ENCODE measurements around the gene MVB12B.

Gene MVB12B

GRCh38 chr9:126363847-126364671, 37.4 kb downstream of the MVB12B start:
- no peak for DNase-seq

DNA sequence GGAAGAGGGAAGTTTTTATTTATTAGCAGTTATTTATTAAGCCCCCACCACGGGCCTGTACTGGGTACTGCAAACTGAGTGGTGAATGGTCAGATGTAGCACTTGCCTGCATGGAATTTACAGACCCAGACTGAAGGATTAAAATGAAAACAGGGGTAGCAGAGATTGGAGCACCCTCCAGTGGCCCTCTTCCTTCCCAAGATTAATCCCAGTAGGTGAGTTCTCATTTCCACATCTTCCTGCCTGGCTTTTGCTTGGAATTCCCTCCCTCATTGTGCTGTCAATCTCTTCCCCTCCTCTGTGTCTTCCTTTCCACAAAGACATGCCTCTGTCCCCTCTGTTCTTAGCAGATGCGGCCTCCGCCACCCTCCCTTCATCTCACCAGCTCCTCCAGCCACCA, 39.2 kb downstream of the MVB12B start:
- DNase-seq, result no peak

DNA sequence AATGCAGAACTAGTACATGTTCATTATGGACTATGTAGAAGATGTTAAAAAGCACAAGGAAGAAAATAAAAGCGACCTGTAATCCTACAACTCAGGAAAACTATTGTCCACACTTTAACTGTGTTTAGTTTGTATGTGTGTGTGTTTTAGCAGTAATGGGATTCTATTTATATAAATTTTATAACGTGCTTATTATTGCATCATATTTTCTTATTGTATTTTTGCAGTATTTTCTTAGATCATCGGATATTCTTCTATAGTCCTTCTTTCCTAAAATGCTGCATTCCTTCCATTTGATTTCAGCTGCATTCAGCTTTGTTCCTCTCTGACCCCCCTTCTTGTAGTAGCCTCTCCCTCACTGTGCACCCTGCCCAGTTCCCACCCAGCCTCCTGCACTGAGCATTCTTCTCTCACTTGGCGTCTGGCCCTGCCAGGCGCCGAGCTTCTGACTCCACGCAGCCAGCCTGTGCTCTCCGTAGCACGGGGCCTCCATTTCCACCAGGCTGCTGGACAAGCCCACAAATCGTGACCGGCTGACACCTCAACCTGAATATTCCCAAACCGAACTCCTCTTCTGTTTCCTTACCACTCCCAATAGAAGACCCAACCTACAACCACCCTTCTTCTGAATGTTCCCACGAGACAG, 39.9 kb downstream of the MVB12B start:
- DNase-seq, result no peak

- no peak for DNase-seq
Observed at GRCh38 chr9:126367139-126367538, 40.5 kb downstream of the MVB12B start.

- no peak for DNase-seq
Observed at GRCh38 chr9:126367616-126368015, 41.0 kb downstream of the MVB12B start.

GRCh38 chr9:126368020-126368419, 41.4 kb downstream of the MVB12B start:
- DNase-seq, result no peak

DNA sequence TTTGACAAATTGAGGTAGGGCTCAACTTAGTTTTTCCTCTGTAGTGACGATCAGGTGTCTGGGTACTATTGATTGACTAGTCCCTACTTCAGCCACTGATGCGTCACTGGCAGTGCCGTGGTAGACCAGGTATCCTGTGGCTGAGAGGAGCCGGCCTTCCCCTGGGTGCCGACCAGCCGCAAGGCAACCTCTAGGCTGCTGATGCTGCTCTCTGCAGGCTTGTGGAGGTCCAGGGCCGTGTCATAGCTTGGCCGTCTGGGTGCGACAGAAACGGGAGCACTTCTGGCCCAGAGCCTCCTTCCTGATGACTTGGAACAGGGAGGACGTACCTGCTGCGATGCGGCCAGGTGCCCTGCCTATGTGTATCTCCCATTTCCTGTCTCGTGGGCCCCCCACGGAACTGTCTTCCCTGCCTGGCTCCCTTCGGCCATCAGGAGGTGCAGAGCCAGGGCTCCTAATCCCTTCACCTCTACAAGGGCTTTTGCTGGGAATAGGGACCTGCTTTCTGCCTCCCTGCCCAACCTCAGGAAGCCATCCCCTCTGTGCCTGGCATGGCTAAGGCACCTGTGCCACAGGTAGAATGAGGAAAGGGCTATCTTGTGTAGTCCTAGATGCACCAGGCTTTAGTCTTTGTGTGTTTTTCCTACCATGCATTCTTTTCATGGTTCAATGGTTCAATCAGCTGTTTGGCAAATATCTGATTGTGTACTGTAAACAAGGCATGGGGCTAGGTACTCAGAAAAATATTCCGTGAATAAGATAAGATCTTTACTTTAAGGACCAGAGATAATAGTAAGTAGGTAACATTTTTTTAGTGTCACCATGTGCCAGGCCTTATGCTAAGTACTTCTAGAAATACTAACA, 44.6 kb downstream of the MVB12B start:
- DNase-seq, result no peak

- no peak for DNase-seq
Observed at GRCh38 chr9:126372716-126373115, 46.1 kb downstream of the MVB12B start.

DNA sequence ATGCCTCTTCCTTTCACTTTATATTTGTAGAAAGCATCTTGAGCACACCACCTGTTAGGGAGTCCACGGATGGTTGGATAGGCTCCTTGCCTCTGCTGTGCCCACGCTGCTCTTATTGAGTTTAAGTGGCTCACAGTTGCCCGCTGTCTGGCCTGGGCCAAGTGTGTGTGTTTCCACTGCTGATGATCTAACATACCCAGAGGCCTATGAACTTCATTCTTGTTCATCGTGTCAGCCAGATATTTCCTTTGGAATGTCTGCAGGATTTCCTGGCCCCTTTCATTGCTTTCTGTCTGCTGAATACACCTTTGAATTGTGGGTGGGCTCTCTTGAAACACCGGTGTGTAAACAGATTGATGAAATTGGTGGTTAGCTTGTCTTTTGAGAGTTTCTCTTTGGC, 46.6 kb downstream of the MVB12B start:
- no peak for DNase-seq

- DNase-seq, result no peak
Observed at GRCh38 chr9:126374366-126374781, 47.7 kb downstream of the MVB12B start.

- no peak for DNase-seq
Observed at GRCh38 chr9:126375386-126375785, 48.8 kb downstream of the MVB12B start.

DNA sequence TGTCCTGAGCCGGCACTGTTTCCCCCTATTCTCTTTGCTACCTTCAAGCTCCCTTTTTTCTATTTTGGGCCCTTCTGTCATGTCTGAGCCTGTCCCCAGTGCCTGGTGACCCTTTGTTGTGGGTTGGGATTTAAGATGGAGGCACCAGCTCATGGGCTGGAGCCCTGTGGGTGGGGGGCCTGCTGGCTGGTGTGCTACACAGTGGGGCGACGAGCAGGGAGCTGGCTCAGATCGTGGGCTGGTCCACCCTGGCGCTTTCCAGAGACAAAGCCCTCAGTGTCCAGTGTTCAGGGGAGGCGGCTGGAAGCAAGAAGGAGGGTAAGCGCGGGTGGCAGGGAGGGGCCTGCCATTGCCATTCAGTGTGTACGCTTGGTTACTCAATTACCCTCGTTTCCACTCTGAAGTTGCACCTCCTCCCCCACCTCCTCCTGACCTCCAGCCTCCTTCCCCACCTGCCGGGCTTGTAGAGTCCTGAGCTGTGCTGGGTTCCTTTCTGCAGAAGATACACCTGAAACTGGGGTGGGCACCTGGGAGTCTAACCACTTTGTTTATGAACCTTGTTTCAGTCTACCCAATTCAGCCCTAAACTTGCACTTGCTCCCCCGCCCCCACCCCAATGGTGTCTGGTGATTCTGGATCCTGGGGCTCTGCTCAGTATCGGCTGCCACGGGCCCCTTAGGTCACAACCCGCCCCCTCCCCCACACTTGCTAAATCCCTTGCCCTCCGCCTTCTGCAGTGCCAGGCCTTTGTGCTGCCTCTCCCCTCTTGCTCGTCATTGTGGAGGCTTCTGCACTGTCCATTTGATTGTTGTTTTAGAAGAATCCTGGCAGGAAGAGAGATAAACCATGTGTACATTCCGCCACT, 49.9 kb downstream of the MVB12B start:
- DNase-seq, result no peak

DNA sequence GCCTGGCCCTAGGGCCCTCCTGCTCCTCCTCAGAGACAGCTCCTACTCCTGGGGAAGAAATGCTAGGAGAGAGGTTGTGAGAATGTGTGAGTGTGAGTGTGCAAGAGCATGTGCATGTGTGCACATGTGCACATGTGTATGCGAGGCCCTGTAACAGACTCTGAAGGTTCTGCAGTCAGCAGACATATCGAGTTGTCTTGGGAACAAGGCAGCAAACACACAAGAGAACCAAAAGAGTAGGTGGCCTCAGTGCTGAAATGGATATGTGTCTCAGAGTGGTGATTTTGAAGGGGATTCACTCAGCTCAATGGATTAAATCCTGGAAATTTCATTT, 50.5 kb downstream of the MVB12B start:
- no peak for DNase-seq

- no peak for DNase-seq
Observed at GRCh38 chr9:126377536-126377935, 50.9 kb downstream of the MVB12B start.

DNA sequence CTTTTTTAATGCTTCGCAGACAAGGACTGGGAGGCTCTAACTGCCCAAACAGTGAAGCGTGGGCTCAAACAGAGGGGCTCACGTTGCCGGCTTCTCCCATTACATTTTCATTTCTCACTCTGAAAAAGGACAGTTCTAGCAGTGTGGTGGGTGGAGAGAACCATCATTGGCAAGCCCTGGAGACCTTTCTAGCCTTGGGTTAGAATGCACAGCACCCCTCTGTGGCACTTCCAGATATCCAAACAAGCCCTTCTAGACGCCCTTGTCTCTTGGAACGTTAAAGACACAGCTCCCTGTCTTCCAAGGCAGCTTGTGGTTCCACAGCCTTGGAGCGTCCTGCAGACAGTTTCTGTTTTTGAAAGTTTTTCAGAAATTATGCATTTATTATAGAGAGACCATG, 52.1 kb downstream of the MVB12B start:
- DNase-seq, result no peak

DNA sequence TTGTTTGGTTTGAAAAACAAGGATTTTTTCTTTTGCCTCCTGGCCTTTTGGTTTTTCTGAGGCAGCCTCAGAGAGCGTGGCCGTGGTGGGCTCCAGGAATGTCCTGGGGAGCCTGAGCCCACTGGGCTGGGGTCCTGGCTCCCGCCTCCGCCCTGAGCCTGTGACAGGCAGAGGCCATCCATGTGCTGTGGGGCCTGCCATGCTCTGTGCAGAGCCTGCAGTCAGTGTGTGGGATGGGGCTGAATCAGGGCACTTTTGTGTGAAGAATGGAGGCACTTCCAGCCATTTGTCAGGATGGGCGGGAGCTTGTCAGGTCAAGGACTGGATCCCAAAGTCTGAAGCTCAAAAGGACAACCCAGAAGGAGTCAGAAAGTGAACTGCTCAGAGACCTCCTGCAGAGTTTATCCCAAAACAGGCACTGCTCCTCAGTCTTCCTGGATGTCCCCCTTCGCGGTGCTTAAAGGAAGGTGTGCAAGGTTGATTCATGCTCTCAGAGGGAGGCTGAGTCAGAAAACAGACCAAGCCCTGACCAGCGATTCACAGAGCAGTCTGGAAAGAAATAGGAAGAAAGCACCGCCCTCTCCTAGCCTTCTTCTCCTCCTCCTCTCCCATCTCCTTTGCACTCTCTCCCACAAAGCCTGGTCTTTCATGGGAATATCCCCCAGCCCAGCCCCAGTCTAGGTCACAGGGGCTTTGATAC, 53.2 kb downstream of the MVB12B start:
- no peak for DNase-seq

- DNase-seq, result no peak
Observed at GRCh38 chr9:126380447-126380846, 53.8 kb downstream of the MVB12B start.

DNA sequence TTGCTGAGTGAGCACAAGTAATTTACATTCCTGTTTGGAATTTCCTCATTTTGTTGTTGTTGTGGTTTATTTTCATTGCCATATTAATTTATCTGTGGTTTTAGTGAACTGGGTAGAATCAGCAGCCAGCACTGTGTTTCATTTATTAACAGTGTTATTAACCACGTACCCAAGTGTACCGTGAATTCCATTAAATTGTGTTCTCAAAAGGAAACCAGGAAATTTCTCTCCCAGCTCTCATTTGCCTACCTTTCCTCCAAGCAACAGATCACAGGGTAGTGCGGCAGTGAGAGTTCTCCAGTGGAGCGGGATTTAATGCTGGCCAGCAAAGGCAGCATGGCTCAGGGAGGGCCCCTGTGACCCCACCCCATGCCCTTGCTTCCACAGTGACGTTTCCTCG, 54.6 kb downstream of the MVB12B start:
- no peak for DNase-seq

- DNase-seq, result no peak
Observed at GRCh38 chr9:126383406-126384046, 56.9 kb downstream of the MVB12B start.

DNA sequence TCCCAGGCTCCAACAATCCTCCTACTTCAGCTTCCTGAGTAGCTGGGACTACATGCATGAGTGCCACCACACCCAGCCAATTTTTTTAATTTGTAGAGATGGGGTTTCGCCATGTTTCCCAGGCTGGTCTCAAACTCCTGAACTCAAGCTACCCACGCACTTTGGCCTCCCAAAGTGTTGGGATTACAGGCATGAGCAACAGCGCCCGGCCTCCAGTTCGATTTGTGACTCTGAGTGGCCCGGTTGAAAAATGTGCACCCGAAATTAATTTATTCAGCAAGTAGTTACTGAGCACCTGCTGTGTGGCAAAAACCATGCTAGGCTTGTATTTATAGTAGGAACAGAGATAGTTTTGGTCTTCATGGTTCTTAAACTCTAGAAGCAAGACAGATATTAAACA, 58.3 kb downstream of the MVB12B start:
- no peak for DNase-seq

DNA sequence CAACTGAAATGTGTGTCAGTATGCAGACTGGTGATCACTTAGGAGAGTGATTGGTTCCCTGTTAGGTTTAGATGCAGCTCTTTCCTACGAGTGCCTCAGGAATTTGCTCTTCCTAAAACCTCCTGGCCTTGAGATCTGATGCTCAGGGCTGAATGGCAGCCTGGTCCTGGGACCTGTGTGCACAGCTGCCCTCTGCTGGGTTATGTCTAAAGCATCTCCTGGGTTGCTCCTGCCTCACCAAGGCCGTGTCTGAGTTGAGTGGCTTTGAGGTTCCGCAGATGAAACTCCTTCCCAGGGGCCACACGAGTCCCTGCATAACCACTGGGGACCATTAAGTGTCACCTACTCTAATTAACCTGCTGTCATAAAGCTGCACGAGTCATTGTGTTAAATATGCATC, 59.5 kb downstream of the MVB12B start:
- DNase-seq, result no peak

- no peak for DNase-seq
Observed at GRCh38 chr9:126386776-126387175, 60.1 kb downstream of the MVB12B start.

Measured in activated naive CD4-positive, alpha-beta T cell treated with Interleukin-2 at 50 U/mL for 16 hours (primary cell).